PFSK-1 (cell line): ENCODE results near the gene ACOXL.

ENCODE experiments used
- FOXP2 ChIP-seq: optimal IDR thresholded peaks from 2 replicates; pipeline ENCODE3; 2011; ENCODE audit warnings: borderline replicate concordance, control low read depth, inconsistent platforms; ENCODE audit not compliant: insufficient read depth; ENCODE audit errors: extremely low read length, extremely low read depth
- POLR2AphosphoS5 ChIP-seq: IDR thresholded peaks from 2 replicates; pipeline ENCODE4 v1.6.1; 2012; ENCODE audit warnings: low read depth, mild to moderate bottlenecking, control low read depth, low read length, moderate library complexity
- REST ChIP-seq, 2 experiments: IDR thresholded peaks; 2 replicates each; pipeline versions ENCODE4 v1.6.1 to v1.8.0; 2011 to 2012; ENCODE audit warnings: low read depth in 2 of 2, low read length in 2 of 2, control low read depth in 1 of 2, inconsistent platforms in 1 of 2, mild to moderate bottlenecking in 1 of 2, moderate library complexity in 1 of 2; ENCODE audit not compliant: insufficient read depth in 1 of 2
- SIN3A ChIP-seq: IDR thresholded peaks from 2 replicates; pipeline ENCODE4 v1.6.1; 2012; ENCODE audit warnings: mild to moderate bottlenecking, low read length, moderate library complexity, borderline replicate concordance; ENCODE audit not compliant: insufficient read depth
- TAF1 ChIP-seq: IDR thresholded peaks from 2 replicates; pipeline ENCODE4 v1.6.1; 2012; ENCODE audit warnings: low read length, control low read depth, borderline replicate concordance; ENCODE audit not compliant: insufficient read depth

The ACOXL gene

GRCh38 chr2:110805894-110806452 lies 73.6 kb downstream of the ACOXL start:
- TF ChIP-seq SIN3A (no peak), TAF1 (no peak)

GRCh38 chr2:110807522-110807921 lies 75.1 kb downstream of the ACOXL start:
- TF ChIP-seq POLR2AphosphoS5: no peak
- TF ChIP-seq FOXP2: no peak
- TF ChIP-seq REST (IDR thresholded peaks at IDR 0.05; ENCODE audit: insufficient read depth in 1 of 2, low read depth in 2 of 2, low read length in 2 of 2): no peak
- no peak for TF ChIP-seq SIN3A
- no peak for TF ChIP-seq TAF1

GRCh38 chr2:110810404-110810803 lies 78.0 kb downstream of the ACOXL start:
- TF ChIP-seq SIN3A (no peak), FOXP2 (no peak), REST (IDR thresholded peaks at IDR 0.05; ENCODE audit: insufficient read depth in 1 of 2, low read depth in 2 of 2, low read length in 2 of 2) (no peak), POLR2AphosphoS5 (no peak), TAF1 (no peak)

GRCh38 chr2:110812726-110813645 lies 80.6 kb downstream of the ACOXL start:
- TF ChIP-seq REST (IDR thresholded peaks at IDR 0.05; ENCODE audit: insufficient read depth in 1 of 2, low read depth in 2 of 2, low read length in 2 of 2): no peak
- no peak for TF ChIP-seq SIN3A
- no peak for TF ChIP-seq TAF1
- no peak for TF ChIP-seq FOXP2
- TF ChIP-seq POLR2AphosphoS5: no peak

- no peak for TF ChIP-seq REST (IDR thresholded peaks at IDR 0.05; ENCODE audit: insufficient read depth in 1 of 2, low read depth in 2 of 2, low read length in 2 of 2)
- no peak for TF ChIP-seq POLR2AphosphoS5
- no peak for TF ChIP-seq TAF1
- no peak for TF ChIP-seq FOXP2
- no peak for TF ChIP-seq SIN3A
These were observed 81.5 kb downstream of the ACOXL start for GRCh38 chr2:110813896-110814295.
